ENCODE data around the gene FSCN2.
"Not testable (repeated sequence)": the region's sequence is repeated elsewhere in the genome, so short reads cannot be mapped to it uniquely, and the experiment has no call there.

Gene FSCN2

DNA sequence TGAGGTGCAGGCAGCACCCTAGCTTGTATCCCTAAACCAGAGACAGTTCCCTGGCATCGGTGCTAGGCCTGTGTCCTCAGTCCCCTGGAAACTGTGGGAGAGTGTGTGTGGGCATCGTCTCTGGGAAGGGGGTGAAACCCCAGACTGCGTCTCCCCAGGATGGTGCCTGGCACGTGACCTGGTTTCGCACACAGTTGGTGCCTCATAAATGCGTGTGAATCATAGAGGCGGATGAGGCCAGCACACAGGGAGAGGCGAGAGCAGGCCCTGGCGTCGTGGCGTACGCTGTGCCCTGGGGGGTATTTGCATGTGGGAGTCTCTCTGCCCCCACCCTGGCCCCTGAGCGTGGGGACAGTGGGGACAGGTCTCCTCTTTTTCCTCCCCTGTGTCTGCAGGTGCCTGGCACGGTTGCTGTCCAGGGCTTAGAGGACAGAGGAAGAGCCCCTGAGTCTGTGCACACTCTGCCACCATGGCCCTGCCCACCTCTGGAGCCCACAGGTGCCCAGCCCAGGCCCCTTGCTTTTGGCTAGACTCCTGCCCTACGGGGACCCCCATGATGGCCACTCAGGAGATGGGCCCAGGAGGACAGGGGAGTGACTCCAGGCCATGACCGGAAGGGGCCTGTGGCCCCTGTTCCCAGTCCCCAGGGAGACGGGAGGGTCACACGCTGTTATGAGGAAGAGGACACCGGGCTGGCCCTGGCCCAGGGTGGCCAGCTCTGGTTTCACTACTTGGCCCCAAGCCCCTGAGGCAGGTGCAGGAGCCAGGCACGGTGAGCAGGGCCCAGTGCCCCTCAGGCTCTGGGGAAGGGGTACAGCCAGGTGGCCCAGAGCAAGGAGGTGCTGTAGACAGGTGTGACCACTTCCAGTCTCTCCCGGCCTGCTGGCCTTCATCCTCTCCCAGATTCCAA, 1.3 kb upstream of the FSCN2 start:
- no peak for DNase-seq

DNA sequence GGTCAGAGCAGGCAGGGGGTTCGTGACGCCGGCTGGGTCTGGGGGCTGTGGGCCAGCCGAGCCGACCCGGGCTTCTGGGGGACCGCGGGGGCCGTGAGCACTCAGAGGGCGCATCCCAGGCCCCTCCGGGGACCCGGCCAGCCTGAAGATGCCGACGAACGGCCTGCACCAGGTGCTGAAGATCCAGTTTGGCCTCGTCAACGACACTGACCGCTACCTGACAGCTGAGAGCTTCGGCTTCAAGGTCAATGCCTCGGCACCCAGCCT, 140 bp downstream of the FSCN2 start:
- DNase-seq: no peak

DNA sequence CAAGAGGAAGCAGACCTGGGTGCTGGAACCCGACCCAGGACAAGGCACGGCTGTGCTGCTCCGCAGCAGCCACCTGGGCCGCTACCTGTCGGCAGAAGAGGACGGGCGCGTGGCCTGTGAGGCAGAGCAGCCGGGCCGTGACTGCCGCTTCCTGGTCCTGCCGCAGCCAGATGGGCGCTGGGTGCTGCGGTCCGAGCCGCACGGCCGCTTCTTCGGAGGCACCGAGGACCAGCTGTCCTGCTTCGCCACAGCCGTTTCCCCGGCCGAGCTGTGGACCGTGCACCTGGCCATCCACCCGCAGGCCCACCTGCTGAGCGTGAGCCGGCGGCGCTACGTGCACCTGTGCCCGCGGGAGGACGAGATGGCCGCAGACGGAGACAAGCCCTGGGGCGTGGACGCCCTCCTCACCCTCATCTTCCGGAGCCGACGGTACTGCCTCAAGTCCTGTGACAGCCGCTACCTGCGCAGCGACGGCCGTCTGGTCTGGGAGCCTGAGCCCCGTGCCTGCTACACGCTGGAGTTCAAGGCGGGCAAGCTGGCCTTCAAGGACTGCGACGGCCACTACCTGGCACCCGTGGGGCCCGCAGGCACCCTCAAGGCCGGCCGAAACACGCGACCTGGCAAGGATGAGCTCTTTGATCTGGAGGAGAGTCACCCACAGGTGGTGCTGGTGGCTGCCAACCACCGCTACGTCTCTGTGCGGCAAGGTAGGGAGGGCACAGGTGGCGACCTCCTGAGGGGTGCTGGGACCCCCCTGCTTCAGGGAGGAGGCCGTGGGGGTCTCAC, 667 bp downstream of the FSCN2 start:
- DNase-seq: no peak

DNA sequence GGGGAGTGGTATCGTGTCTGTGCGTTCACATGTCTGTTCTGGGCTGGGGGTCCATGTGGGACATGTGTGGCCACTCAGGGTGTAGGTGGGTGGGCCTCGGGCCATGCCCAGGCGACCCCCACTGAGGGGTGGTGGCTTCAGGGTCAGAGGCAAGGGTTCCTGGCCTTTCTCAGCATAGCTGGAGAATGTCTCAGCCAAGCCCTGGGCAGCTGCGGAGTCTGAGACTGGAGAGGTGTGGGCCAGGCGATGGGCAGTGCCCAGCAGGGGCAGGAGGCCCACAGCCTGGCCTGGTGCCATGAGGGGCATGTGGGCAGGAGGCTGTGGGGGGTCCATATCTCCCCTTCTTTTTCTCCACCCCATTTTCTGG, 1.2 kb downstream of the FSCN2 start:
- no peak for DNase-seq

DNA sequence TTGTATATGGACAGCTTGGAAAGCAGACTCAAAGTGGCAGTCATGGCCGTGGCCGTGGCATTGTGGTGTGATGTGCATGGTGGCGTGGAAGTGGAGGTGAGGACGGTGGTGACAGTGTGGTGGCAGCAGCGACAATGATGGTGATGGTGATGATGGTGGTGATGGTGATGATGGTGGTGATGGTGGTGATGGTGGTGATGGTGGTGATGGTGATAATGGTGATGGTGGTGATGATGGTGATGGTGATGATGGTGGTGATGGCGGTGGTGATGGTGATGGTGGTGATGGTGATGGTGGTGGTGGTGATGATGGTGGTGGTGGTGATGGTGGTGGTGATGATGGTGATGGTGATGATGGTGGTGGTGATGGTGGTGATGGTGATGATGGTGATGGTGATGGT, 2.8 kb downstream of the FSCN2 start:
- DNase-seq: not testable (repeated sequence)

DNA sequence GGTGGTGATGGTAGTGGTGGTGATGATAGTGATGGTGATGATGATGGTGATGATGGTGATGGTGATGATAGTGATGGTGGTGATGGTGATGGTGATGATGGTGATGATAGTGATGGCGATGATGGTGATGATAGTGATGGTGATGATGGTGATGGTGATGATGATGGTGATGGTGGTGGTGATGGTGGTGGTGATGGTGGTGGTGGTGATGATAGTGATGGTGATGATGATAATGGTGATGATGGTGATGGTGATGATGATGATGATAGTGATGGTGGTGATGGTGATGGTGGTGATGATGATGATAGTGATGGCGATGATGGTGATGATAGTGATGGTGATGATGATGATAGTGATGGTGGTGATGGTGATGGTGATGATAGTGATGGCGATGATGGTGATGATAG, 3.8 kb downstream of the FSCN2 start:
- DNase-seq: not testable (repeated sequence)

DNA sequence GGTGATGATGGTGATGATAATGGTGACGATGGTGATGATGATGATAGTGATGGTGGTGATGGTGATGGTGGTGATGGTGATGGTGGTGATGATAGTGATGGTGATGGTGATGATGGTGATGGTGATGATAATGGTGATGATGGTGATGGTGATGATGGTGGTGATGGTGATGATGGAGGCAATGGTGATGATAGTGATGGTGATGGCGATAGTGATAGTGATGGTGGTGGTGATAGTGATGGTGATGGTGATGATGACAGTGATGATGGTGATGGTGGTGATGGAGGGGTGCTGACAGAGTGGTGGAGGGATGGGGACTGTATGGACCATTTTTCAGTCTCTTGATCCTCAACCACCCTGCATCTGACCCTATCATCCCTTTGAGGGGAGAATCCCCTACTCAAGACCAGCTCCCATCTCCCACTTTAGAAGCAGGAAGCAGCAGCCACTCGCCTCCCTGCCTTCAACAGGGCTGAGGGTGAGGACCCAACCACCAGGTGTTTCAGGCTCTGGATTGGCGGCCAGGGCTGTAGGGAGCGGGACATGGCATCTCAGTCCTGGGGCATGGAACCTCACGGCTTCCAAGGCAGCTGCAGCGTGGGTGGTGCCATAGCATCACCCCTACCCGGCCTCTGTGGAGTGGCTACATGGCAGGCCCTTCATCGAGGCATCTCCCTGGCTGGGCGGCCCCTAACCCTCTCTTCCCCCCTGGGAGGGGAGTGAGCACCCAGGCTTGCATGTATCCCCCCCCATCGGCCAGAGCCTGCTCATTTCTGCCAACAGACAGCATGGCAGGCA, 4.5 kb downstream of the FSCN2 start:
- DNase-seq: no peak

DNA sequence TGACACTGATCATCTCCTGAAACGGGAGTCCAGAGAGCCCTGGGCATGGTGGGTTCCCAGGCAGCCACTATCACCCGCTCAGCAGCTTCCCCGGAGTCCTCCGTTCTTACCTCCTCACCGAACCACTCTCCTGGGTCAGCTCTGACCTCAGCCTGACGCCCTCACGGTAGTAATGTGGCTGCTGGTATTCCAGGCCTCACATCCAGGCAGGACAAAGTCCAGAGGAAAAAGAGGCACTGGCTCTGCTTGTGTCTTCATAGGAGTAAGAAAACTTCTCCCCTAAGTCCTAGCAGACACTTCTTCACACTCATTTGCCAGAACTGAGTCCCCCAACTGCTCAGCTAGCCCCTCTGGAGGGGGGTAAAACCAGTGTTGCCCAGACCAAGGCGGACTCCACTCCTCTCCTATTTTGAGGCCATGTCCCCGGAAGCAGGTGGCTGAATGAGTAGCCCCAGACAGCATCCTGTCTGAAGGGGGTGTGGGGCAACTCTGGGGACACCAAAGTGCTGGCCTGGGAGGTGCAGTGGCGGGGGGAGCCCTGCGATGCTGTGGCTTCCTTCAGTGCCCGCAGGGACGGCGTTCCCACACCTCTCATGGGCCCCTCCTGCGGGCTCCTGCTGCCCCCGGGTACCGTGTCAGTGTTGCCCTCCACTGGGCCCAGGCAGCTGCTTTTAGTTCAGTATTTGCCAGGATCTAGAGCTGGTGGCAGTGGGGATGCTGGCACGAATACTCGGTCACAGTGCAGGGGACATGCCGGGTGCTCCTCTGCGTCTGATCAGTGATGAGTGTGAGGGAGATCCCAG, 5.4 kb downstream of the FSCN2 start:
- no peak for DNase-seq

DNA sequence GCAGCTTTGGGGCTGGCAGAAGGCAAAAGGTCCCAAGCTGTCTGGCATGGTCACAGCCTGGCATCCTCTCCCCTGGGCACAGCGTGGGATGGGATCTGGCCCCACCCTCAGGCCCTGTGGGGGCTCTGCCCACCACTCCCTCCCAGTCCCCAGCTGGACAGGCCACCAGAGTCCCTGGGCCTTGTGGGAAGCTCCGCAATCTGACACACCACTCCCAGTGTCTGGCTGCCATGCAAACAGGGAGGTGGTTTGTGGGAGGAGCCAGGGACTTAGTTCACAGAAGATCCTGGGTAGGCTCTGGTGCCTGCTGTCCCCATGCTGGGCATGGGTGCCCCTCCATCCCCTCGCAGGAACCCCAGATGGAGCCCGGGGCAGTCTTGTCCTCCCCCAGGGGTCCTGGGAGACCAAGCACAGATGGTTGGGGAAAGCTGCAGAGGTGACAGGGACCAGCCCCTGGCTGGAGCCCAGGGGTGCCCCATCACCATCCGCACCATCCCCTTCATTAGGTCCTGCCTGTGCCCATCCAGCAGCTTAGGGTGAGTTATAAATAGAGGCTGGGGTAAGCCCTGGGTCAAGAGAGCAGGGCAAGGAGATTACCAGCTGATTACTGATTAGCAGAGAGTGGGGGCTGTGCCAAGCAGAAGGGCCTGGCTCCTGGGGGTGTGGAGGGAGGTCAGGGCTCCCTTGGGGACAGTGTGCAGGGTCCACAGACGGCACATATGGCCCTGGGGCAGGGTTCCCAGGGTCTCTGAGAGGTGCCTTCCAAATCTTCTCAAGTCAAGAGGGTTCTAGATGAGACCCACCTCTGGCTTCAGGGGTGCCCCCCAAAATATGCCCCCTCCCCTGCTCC, 6.2 kb downstream of the FSCN2 start:
- DNase-seq: no peak

DNA sequence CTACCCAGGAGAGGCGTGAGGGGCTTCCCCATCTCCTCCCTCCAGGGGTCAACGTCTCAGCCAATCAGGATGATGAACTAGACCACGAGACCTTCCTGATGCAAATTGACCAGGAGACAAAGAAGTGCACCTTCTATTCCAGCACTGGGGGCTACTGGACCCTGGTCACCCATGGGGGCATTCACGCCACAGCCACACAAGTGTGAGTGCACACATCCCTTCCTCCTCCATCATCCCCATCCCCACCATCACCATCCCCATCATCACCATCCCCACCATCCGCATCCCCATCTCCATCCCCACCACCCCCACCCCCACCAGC, 6.8 kb downstream of the FSCN2 start:
- no peak for DNase-seq

DNA sequence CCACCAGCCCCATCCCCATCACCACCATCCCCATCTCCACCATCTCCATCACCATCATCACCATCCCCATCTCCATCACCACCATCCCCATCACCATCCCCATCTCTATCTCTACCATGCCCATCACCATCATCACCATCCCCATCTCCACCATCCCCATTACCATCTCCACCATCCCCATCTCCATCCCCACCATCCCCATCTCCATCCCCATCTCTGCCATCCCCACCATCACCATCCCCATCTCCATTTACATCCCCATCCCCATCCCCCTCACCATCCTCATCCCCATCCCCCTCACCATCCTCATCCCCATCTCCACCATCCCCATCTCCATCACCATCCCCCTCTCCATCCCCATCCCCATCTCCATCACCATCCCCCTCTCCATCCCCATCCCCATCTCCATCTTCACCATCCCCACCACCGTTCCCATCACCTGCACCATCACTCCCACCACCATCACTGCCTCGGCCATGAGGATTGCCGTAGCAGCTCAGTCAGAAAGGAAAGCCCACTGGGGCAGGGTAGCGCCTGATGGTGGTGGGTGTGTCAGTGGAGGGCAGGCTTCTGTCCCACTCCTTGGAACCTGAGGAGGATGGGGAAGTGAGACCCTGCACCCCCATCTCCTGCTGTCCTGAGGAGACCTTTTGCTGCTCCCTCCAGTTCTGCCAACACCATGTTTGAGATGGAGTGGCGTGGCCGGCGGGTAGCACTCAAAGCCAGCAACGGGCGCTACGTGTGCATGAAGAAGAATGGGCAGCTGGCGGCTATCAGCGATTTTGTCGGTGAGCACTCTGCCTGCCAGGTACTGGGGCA, 7.5 kb downstream of the FSCN2 start:
- DNase-seq: no peak

DNA sequence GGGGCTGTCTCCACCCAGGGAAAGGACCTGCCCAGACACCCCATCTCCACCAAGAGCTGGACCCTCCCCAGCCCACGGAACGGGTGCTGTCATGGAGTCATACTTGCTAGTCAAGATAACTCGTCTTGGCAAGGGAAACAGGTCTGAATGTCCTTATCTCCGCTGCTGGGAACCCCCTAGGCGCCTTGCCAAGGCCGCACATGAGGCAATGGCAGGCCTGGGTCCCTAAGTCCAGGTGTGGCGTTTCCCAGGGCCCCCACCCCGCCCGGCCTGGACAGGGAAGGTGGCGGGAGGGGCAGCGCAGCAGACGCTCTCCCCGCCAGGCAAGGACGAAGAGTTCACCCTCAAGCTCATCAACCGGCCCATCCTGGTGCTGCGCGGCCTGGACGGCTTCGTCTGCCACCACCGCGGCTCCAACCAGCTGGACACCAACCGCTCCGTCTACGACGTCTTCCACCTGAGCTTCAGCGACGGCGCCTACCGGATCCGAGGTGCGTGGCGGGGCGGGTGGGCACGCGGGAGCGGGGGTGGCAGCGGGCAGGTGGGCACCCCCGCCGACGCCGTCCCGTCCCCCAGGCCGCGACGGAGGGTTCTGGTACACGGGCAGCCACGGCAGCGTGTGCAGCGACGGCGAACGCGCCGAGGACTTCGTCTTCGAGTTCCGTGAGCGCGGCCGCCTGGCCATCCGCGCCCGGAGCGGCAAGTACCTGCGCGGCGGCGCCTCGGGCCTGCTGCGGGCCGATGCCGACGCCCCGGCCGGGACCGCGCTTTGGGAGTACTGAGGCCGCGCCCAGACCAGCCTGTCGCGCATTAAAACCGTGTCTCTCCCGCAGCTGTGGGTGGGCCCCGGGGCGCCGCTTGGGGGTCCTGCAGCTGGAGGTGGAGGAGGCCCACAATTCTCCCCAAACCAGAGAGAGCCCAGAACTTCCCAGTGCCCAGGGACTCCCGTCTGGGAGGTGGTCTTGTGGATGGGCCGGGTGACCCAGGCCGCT, 8.4 kb downstream of the FSCN2 start:
- peak in 1 of 2 experiments; percentile 46 for DNase-seq

DNA sequence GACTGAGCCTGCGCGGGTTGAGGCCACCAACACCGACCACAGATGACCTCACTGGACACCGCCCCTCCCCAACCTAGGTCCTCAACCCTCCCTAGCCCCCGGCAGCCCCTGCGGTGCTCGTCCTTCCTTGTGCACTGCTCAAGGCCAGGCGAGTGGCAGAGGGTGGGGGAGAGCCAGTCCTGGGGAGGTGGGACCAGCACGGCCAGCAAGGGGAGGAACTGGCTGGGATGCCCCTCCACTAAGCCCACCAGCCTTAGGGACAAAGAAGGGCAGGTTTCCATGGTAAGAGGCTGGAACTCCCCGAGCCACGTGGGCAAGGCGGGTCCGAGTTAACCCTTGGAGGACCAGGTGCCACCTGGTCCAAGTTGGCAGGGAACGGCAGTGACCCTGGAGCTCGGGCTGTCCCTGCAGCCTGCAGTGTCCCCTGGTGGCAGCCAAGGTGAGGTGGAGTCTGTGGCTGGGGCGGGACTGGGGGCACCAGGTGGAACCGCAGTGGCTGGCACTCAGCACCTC, 9.2 kb downstream of the FSCN2 start:
- peak; percentile 55 to 57 for DNase-seq

DNA sequence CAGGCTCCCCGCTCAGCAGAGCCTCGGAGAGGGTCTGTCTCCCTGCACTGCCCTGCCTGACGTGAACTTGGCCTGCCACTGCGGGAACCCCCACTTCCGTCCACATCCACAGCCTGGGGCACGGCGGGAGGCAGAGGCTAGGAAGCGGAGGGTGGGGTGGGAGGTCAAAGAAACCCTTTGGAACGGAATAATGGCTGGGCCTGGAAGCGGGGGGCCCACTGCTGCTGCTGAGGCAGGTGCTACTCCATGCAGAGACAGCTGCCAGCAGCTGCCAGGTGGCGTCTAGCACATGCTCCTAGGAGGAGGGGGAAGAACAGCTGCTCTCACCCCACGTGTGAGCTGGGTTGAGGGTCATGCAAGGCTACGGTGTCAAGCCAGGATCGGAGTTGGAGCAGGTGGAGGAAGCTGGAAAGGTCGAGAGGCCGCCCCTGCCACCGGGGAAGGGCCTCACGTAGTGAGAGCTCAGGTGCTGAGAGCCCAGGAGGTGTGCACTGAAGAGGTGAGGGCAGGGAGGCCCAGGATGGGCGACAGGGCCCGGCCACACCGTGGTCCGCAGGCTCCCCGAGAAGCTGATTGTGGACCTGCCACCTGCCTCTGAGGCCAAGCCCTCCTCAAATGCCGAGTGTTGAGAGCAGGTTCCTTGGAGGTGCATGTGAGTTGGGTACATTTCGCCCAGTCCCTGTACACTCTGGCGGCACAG, 9.8 kb downstream of the FSCN2 start:
- no peak for DNase-seq

DNA sequence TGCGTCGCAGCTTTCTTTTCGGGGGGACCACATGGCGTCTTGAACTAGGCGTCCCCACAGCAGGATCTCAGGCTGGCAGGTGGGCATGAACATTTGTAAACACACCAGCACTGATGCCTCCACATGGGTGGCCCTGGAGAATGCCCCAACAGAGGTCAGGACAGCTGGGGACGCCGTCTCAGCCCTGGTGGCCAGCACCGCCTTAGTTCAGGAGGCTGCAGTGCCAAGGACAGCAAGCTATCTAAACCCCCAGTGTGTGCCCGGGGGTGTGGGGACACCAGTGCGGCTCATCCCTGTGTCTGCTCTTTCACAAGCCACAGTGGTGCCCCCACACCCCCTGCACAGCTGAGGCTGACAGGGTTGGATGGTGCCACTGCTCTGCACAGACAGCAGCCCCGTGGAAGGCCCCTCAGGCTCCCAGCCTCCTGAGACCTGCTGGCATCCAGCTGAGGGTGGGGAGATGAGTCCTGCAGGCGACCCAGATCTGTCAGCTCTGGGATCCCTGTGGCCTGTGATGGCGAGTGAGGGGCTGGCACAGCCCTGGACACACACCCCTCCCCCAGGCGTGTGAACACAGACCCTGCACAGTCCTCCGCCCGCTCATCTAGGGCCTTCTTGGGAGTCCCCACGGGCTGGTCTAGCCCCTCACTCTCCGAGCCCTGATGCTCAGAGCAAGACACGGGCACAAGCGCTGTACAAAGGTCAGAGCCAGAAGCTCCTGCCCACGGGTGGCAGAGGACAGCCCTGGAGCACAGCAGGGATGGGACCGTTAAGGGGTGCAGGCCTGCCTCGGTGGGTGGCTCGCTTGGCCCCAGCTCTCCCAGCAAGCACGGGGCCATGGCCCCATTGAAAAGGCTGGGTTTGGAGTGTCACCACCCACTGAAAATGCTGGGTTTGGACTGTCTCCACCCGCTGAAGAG, 10.7 kb downstream of the FSCN2 start:
- DNase-seq: no peak

DNA sequence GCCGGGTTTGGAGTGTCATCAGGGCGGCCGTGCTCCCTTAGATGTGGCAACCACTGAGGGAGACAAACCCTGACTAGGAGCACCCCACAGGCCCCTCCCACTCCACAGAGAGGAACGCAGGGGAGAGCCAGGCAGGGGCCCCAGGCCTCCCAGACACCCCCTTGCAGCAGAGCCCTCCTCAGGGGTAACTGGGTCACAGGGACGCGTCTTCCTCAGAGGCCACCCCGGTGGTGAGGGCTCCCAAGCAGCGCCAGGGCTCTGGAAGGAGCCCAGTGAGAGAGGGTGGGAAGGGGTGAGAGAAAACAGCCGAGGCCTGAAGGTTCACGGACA, 11.4 kb downstream of the FSCN2 start:
- DNase-seq: no peak

DNA sequence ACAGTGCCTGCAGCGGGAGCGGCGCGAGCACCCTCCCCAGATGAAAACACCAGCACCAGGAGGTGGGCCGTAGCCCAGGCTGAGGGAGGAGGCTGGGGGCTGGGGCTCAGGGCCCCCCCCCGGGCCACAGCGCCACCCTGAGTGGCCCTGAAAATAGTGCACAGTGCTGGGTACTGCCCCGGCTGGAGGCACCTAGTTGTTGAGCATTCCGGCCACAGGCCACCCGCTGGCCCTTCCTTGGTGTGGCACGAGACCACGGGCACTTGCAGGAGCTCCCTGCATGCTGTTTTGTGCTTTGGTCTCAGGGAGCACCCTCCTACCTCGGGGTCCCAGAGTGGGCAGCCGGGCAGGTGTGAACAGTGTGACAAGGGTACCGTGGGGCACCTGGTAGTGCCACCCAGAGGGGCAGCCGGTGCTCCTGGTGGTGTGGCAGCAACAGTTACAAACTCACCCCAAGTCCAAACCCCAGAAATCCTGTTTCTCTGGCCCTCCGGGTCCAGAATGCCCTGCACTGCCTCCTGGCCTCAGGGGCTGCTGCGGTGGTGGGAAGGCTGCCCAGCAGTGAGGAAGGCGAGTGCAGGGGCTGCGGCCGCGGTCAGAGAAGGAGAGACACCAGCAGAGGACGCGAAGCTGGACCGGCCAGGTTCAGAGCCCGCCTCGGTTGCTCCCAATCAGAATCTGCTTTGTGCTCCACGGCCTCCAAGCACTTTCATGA, 11.9 kb downstream of the FSCN2 start:
- no peak for DNase-seq

Measured in activated T-cell treated with anti-CD3 and anti-CD28 coated beads, Interleukin-2, amount 50 U/mL, for 48 hours (primary cell).